Keratinocyte (primary cell): ENCODE results near the gene CD226. TPM values are rescaled to one million over a fixed set of nuclear protein-coding genes. Genes with fewer than 3 reads are reported as not detected.

ENCODE experiments used
- DNase-seq: peaks from one replicate; pipeline ENCODE4 v3.0.0-alpha.2; 2011; ENCODE audit warnings: low read depth, missing footprints, low spot score
- FAIRE-seq: peaks from 2 replicates; lab custom pipeline; 2011; peaks lifted over from hg19 to GRCh38; lab: Jason Lieb, UNC
- H2AFZ ChIP-seq: 2 replicates; pipeline ENCODE4 v1.6.0; 2012; ENCODE audit warnings: low read length, control low read depth, inconsistent platforms; ENCODE audit not compliant: control insufficient read depth
- H3K27ac ChIP-seq: 2 replicates; pipeline ENCODE4 v1.5.1; 2011; ENCODE audit warnings: low read length; ENCODE audit not compliant: control insufficient read depth, insufficient read depth
- H3K27me3 ChIP-seq: 3 replicates; pipeline ENCODE4 v1.6.0; 2011; ENCODE audit warnings: low read length; ENCODE audit not compliant: control insufficient read depth, insufficient read depth; ENCODE audit errors: extremely low read depth
- H3K36me3 ChIP-seq, 2 experiments: 2 replicates in 1 of 2; 3 replicates in 1 of 2; pipeline ENCODE4 v1.5.1; 2011; ENCODE audit warnings: low read length in 2 of 2, mild to moderate bottlenecking in 1 of 2; ENCODE audit not compliant: control insufficient read depth in 2 of 2, insufficient read depth in 2 of 2; ENCODE audit errors: extremely low read depth in 1 of 2
- H3K4me1 ChIP-seq: 3 replicates; pipeline ENCODE4 v1.5.1; 2011; ENCODE audit warnings: low read length; ENCODE audit not compliant: control insufficient read depth, insufficient read depth; ENCODE audit errors: extremely low read depth
- H3K4me2 ChIP-seq: 3 replicates; pipeline ENCODE4 v1.6.0; 2011; ENCODE audit warnings: low read depth, low read length; ENCODE audit not compliant: control insufficient read depth, insufficient read depth; ENCODE audit errors: extremely low read depth
- H3K4me3 ChIP-seq, 3 experiments: fragments of 200-600 bp in 1 of 3; sonication (generic) in 1 of 3; 2 replicates in 2 of 3; 3 replicates in 1 of 3; pipeline ENCODE4 v1.5.1; 2011 to 2016; ENCODE audit warnings: low read length in 3 of 3, mild to moderate bottlenecking in 3 of 3, control low read depth in 2 of 3, inconsistent platforms in 1 of 3, low read depth in 1 of 3, mixed read lengths in 1 of 3, mixed run types in 1 of 3, moderate library complexity in 1 of 3; ENCODE audit not compliant: control insufficient read depth in 2 of 3, insufficient read depth in 2 of 3; ENCODE audit errors: extremely low read depth in 1 of 3
- H3K79me2 ChIP-seq: 2 replicates; pipeline ENCODE4 v1.6.0; 2012; ENCODE audit warnings: low read length; ENCODE audit not compliant: control insufficient read depth, insufficient read depth
- H3K9ac ChIP-seq: 3 replicates; pipeline ENCODE4 v1.6.0; 2011; ENCODE audit warnings: low read length; ENCODE audit not compliant: control insufficient read depth, insufficient read depth; ENCODE audit errors: extremely low read depth
- H3K9me1 ChIP-seq: 3 replicates; pipeline ENCODE4 v1.6.0; 2011; ENCODE audit warnings: low read length; ENCODE audit not compliant: control insufficient read depth, insufficient read depth; ENCODE audit errors: extremely low read depth
- H3K9me3 ChIP-seq: 2 replicates; pipeline ENCODE4 v1.5.1; 2012; ENCODE audit warnings: low read depth, low read length; ENCODE audit not compliant: control insufficient read depth
- H4K20me1 ChIP-seq: 3 replicates; pipeline ENCODE4 v1.6.0; 2011; ENCODE audit warnings: low read length; ENCODE audit not compliant: control insufficient read depth, insufficient read depth; ENCODE audit errors: extremely low read depth
- EZH2 ChIP-seq: IDR thresholded peaks from one replicate; pipeline ENCODE4 v1.6.1; 2012; ENCODE audit warnings: inconsistent platforms, mild to moderate bottlenecking, low read length, moderate library complexity
- dilution Hi-C: fragments of 300-500 bp; cut with MboI; formaldehyde crosslinking; loops from one replicate; pipeline ENCODE4 v1.7.0; 2020; ENCODE audit warnings: low sequenced_read_pairs; ENCODE audit not compliant: extremely low pct_ligation_motif_present
- polyA plus RNA-seq, 5 experiments: library from polyadenylated mRNA; depleted of rRNA in 3 of 5; stranded (reverse) in 3 of 5; stranded (forward) in 1 of 5; unstranded in 1 of 5; fragments of >200 nt; gene quantifications; 1 replicate in 1 of 5; 2 replicates in 3 of 5; 3 replicates in 1 of 5; pipeline versions ENCODE4 v1.2.1 to v1.2.3, GENCODE V29; 2011 to 2012; ENCODE audit warnings: missing spikeins in 2 of 5, low read depth in 1 of 5, low replicate concordance in 1 of 5
- TF ChIP-seq, protein P1 (sequence below), 3 experiments: IDR thresholded peaks in 1 of 3; conservative IDR thresholded peaks in 1 of 3; optimal IDR thresholded peaks in 1 of 3; 2 replicates in 2 of 3; 3 replicates in 1 of 3; pipeline versions ENCODE3 to v1.5.1; 2011; ENCODE audit warnings: low read length in 3 of 3, mild to moderate bottlenecking in 3 of 3, moderate library complexity in 2 of 3, control low read depth in 1 of 3, inconsistent platforms in 1 of 3; ENCODE audit not compliant: insufficient read depth in 2 of 3; ENCODE audit errors: extremely low read depth in 1 of 3

CD226 gene
- polyA plus RNA-seq, 1 donor (not counting 4 experiments of a cell fraction or from before 2014, with no cell fraction given) = 1.3 TPM

DNA sequence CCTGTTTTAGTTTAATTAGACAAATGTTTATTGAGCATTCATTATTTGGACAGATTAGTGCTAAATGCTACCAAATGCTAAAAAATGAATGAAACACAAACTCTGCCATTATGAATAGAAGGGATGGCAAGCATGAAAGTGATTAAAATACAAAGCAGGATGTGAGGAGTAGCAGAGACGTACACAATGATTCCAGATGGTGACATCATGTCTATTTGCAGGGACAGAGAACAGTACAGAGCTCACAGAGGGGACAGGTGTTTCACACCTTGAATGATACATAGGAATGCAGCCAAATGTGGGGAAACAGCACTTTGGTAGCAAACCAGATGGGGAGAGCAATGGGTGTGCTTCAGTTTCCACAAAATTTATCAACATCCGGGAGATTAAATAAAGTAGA is 76.3 kb downstream of the CD226 start:
- no peak overlapping the region for H2AFZ ChIP-seq

DNA sequence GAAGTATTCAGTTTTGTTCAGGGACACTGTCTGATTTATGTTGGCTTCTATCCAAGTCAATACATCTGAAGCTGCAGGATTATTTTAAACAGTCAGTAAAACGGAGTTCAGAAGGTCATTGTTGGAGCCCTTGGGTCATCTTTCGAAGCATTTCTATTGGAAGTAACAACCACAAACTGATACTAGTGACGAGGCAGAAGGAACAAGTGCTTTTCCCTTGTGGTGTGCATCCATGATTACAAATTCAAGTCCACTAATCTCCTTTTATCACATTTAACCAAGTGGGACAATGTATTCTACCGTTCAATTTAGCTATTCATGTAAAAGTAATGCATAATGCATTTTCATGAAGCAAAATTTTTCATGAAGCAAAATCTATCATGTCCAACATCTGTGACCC is 76.9 kb downstream of the CD226 start:
- Histone ChIP-seq H3K4me3 (no peak overlapping the region), H3K9me1 (no peaks in the 10 kb centered on the region), H3K4me1 (no peaks in the 10 kb centered on the region), H3K9me3 (no peaks in the 10 kb centered on the region), H3K36me3 (peaks cover 0 to 5% of the 10 kb centered on the region in 2 experiments), H3K9ac (no peak overlapping the region), H3K79me2 (no peaks in the 10 kb centered on the region), H4K20me1 (no peaks in the 10 kb centered on the region), H2AFZ (no peak overlapping the region), H3K27me3 (no peaks in the 10 kb centered on the region), H3K27ac (no peak overlapping the region), H3K4me2 (no peak overlapping the region)
- DNase-seq (no peak), FAIRE-seq (no peak)
- TF ChIP-seq EZH2 = no peak
- TF ChIP-seq, protein P1, sequence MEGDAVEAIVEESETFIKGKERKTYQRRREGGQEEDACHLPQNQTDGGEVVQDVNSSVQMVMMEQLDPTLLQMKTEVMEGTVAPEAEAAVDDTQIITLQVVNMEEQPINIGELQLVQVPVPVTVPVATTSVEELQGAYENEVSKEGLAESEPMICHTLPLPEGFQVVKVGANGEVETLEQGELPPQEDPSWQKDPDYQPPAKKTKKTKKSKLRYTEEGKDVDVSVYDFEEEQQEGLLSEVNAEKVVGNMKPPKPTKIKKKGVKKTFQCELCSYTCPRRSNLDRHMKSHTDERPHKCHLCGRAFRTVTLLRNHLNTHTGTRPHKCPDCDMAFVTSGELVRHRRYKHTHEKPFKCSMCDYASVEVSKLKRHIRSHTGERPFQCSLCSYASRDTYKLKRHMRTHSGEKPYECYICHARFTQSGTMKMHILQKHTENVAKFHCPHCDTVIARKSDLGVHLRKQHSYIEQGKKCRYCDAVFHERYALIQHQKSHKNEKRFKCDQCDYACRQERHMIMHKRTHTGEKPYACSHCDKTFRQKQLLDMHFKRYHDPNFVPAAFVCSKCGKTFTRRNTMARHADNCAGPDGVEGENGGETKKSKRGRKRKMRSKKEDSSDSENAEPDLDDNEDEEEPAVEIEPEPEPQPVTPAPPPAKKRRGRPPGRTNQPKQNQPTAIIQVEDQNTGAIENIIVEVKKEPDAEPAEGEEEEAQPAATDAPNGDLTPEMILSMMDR (optimal IDR thresholded peaks at IDR 0.05 in 1 of 3, IDR thresholded peaks at IDR 0.05 in 1 of 3, conservative IDR thresholded peaks at IDR 0.05 in 1 of 3; ENCODE audit: extremely low read depth in 1 of 3, insufficient read depth in 2 of 3, low read length in 3 of 3) = no peak
- dilution Hi-C loops = no loop called here

More for the DNA sequence above, 76.3 kb downstream of the CD226 start:
- DNase-seq = no peak
- H3K4me1 ChIP-seq = no peaks in the 10 kb centered on the region
- no peaks in the 10 kb centered on the region for H4K20me1 ChIP-seq
- H3K9ac ChIP-seq = no peak overlapping the region
- no peak overlapping the region for H3K4me2 ChIP-seq
- no peak overlapping the region for H3K4me3 ChIP-seq
- dilution Hi-C loops = no loop called here
- peaks cover 0 to 5% of the 10 kb centered on the region in 2 experiments for H3K36me3 ChIP-seq
- no peak for TF ChIP-seq EZH2
- TF ChIP-seq, protein P1 (optimal IDR thresholded peaks at IDR 0.05 in 1 of 3, IDR thresholded peaks at IDR 0.05 in 1 of 3, conservative IDR thresholded peaks at IDR 0.05 in 1 of 3; ENCODE audit: extremely low read depth in 1 of 3, insufficient read depth in 2 of 3, low read length in 3 of 3) = no peak
- no peaks in the 10 kb centered on the region for H3K27me3 ChIP-seq
- FAIRE-seq = peak; percentile 5
- H3K9me3 ChIP-seq = no peaks in the 10 kb centered on the region
- no peaks in the 10 kb centered on the region for H3K9me1 ChIP-seq
- H3K79me2 ChIP-seq = no peaks in the 10 kb centered on the region
- no peak overlapping the region for H3K27ac ChIP-seq
